Dermis blood vessel endothelial cell (primary cell): ENCODE results near the gene SV2C. TPM values are rescaled to one million over a fixed set of nuclear protein-coding genes. Genes with fewer than 3 reads are reported as not detected.

Experiments used
- DNase-seq: peaks from one replicate; pipeline ENCODE4 v3.0.0; 2010
- total RNA-seq: library from RNA; depleted of rRNA; stranded (reverse); fragments of >200 nt; gene quantifications from 2 replicates; pipeline ENCODE4 v1.2.3, GENCODE V29; 2014

SV2C gene
- total RNA-seq, 1 donor from 2014 or later: not detected

DNA sequence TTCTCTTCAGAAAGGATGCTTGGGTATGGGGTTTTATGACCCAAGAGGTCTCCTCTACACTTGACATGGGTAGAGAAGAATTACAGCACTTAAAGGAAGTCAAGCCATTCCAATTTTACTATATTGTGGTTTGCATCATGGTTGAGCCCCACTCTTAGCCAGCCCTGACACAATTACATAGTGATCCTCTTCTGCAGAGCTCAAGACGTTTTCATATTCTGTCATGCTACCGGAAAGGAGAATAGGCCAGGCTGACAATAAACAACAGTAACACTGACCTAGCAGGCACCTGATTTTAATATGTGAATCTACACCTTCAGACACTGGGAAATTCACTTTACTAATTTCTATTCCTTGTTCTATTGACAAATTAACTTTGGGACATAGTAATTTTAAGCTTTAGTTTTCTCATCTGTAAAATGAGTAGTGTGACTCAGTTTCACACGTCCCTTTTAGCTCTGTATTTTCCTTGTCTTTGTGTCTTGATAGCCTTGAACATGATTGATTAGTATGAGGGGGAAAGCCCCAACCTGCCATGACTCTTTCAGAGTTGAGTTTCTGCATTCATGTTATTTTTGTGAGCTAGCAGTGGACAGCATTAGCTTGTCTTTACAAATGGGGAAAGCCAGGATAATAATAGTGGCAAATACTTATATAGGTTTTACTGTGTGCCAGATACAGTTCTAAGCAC, 83.8 kb downstream of the SV2C start:
- DNase-seq: no peak

GRCh38 chr5:76169146-76169905, 86.1 kb downstream of the SV2C start:
- DNase-seq: no peak

DNA sequence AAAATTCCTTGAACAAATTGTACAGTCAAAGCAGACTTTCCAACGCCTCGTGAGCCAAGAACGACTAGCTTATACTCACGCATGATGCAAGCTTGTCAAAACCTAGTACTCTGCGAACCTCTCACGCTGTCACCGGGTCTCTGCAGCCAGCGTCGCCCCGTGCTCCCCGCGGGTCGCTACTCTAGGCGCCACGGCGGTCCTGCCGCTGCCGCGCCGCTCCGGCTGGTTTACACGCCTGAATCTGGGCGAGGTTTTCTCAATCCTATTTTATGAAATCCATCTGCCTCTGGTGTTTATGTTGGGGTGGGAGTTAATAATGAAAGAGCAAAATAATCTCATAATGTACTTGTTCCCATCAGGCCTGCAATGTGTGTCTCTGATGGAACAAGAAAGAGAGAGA, 90.9 kb downstream of the SV2C start:
- DNase-seq: no peak

DNA sequence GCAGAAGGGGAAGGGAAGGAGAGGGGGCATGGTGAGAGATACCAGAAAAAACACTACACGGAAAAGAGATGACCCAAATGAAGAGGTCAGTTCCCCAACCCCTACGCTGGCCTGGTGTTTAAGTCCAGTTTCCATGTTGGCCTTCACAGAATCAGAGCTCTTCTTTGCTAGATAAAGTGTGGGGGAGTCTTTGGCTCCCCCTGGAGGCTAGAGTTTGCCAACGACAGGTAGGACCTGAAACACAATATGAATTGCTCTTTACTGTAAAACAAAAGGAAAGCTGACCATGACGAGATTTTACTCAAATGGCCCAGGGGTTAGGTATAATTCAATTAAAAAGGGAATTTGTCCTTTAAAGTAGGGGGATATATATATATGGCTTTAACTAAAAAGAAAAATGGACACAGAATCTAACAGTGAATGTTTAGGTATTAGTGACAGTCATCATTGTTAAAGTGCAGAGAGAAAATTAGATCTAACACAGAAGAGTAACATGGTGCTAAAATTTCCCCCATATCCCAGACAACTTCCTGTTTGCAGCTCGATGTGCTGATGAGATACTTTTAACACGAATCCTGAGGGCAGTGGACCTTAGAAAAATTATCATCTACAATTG, 92.0 kb downstream of the SV2C start:
- DNase-seq: peak; percentile 80

DNA sequence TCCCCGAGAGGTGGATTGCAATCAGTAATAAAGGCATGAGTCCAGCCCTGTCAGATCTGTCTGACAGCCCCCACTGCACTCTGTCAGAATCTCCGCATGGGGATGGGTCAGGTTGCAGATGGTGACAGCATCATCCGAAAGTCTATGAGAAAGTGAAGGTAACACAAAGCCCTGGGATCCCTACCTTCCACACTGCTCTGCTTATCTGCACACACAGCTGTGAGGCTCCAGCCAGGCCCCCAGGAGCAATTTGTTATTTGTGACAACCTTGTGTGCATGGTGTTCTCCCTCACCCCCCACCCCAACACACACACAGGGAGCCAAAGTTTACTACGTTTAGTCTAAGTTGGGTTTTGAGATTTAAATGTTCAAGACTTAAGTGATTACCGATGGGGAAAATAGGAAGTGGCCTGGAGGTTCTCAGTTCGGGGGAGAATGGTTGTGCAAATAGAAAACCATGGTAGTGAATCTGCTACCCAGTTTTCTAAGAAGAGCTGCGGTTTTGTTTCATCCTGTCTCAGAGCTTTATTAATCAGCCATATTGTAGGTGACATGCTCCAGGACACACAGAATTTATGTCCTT, 92.7 kb downstream of the SV2C start:
- DNase-seq: no peak

GRCh38 chr5:76177978-76178377, 94.8 kb downstream of the SV2C start:
- DNase-seq: no peak

- no peak for DNase-seq
Measured at GRCh38 chr5:76178913-76179312, 95.7 kb downstream of the SV2C start.

- no peak for DNase-seq
Measured at GRCh38 chr5:76180814-76181805, 97.9 kb downstream of the SV2C start.

DNA sequence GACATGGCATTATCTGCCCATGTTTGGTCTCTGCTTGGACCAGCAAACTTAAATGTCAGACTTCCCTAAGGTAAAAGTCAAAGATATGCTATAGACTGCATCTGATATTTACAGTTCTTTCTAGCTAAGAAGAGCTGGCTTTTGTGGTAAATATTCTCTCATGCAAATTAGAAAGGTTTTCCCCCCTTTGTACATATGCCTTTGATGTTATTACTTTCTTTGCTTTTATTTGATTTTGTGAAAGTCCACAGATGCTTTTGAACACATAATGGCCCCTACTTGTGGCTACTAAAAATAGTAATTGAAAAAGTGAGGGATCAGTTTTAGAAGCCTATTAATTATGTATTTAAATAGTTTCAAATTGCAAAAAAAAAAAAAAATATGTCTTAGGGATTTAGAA, 104.2 kb downstream of the SV2C start:
- DNase-seq: no peak

DNA sequence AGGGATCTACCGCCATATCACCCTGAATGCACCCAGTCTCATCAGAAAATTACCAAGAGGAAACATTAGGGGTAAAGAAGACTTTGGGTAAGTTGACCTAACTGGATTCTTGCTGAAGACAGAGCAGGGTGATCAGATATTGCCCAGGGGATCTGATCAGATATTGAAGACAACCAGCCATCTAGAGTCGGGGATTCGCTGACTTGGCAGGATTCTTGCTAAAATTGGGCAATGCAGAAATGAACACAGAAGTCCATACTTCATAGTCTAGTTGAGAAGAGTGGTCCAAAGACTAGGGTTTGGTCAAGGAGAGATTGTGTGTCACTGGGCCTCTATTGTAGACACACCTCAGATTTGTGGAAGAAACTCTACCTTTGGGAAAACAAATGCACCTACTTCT, 107.2 kb downstream of the SV2C start:
- no peak for DNase-seq

DNA sequence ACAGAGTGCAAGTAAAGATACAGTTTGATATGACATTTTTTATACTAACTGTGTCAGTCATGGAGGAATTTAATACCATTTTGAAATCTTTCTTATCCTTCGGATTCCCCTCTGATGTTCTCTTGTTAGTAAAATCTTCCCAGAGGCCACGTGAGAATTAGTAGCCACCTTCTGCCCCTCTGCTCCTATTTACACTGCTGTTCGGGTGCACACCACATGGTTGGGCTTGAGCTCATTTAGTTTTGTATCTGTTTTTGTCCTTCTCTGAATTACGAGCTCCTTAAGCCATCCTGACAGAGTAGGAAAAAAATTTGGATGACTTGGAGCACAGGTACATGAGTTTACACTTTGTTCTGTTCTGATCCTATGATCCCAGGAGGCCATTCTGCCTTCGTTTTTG, 109.7 kb downstream of the SV2C start:
- no peak for DNase-seq

DNA sequence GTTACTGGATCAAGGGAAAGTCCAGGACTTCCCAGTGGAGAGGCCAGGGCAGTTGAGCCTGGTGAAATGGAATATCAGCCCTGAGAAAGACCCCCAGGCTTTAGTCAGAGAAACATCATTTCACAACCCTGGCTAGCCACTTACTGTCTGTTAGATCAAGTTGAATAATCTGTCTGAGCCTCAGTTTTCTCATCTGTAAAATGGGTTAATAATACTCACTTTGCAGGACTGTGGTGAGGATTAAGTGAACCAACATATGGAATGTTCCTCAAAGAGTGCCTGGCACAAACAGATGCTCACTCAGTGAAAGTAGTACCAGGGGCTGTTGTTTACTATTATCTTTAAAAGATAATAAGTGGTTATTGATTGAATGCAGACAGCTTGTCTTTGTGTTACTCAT, 110.5 kb downstream of the SV2C start:
- DNase-seq: no peak

DNA sequence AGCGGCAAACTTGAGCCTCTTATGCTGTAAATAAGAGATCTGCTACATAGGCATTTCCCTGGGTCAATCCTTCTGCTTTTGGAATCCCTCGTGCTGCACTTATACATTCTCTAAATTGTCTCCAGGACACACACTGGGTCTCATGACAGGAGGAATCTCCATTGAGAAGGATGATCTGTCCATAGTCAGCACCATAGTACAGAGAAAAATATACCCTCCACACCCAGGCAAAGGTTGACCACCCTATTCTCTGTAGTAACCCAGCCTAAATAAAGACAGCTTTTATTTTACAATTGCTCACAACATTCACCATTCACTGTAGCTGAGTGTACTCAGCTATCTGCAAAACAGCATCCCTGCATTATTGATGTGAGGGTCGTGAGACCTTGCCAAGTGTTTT, 111.2 kb downstream of the SV2C start:
- DNase-seq: no peak

- no peak for DNase-seq
Measured at GRCh38 chr5:76196457-76196856, 113.3 kb downstream of the SV2C start.

DNA sequence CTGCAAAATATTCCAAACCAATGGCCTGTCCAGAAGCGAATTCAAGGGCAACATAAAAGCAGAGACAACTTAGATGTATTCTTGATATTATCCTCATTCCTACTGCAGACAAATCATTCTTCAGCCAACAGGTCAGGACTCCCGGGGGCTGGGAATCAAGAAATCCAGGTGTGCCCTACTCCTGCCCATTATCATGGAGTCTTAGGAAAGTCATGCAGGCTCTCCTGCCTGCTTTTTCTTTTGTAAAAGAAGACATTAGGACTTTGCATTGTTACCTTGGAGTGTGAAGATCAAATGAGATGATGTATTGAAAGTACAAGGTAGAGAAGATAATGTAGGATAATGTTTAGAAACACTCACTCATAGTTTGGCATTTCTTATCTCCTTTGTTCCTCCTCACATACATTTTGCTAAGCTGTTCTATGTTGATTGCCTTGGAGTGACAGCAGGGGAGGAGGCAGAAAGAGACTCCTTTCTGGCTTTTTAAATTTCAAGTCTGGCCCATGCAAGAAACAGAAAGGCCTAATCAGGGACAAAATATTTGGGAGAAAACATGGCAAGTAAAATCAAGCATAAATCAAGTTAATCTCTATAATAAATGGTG, 113.8 kb downstream of the SV2C start:
- no peak for DNase-seq

DNA sequence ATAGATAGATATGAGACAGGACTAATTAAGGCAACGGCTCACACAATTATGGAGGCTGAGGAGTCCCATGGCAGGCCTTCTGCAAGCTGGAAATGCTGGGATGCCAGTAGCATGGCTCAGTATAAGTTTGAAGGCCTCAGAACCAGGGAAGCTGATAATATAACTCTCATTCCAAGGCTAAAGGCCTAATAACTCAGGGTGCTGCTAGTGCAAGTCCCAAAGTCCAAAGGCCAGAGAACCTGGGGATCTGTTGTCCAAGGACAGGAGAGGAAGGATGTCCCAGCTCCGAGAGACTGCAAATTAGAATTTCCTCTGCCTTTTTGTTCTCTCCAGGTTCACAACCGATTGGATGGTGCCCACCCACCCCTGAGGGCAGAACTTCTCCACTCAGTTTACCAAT, 114.5 kb downstream of the SV2C start:
- DNase-seq: no peak

DNA sequence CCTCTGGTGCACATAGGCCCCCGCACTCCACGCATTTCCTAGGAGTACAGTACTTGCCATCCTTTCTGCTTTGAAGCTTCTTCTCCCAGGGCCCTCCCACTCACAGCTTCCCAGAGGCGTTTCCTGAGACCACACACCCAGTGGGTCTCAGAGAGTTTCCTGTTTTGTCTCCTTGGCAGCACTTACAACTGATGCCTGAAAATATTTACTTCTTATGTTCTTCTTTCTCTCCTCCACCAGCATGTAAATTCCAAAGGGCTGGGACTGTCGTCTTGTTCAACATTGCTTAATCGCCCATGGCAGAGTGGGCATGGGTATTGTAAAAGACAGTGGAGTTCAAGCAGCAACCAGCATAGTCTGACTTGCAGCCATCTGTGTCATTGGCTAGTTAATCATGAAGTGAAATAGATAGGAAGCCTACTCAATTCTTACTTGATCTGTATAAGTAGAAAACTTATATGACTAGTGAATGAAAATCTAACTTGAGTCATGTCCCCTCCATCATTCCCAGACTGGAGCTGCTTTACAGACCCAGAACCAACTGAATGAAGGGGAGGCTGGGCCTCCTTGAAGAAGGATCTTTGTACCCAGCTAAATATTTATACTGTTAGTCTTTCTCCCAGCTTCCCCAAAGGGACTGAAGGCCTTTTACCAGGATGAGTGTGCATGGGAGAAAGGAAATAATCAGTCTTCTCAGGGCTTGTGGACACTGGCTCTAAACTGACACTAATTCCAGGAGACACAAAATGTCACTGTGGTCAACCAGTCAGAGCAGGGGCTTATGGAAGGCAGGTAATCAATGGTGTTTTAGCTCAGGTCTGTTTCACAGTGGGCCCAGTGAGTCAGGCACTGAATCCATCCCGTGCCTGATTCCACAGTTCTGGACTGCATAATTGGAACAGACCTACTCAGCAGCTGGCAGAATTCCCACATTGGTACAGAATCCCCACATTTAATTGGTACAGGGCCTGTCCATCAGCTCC, 116.4 kb downstream of the SV2C start:
- no peak for DNase-seq

GRCh38 chr5:76202182-76202581, 119.0 kb downstream of the SV2C start:
- no peak for DNase-seq

DNA sequence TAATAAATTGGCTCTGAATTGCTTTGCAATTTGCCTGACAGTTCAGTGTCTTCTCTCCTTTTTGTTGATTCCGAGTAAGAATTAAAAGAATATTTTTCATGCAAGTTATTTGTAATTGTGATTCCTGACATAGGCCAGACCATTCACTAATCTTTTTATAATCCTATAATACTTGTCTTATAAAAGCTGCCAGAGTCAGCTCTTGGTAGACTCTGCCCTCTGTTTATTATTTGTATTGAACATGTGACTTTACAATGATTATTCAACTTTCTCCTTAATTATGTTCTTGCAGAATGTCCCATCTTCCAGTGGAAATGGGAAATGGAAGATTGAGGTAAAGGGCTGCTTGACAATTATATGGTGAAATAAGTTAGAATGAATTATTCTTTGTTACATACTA, 121.0 kb downstream of the SV2C start:
- no peak for DNase-seq

DNA sequence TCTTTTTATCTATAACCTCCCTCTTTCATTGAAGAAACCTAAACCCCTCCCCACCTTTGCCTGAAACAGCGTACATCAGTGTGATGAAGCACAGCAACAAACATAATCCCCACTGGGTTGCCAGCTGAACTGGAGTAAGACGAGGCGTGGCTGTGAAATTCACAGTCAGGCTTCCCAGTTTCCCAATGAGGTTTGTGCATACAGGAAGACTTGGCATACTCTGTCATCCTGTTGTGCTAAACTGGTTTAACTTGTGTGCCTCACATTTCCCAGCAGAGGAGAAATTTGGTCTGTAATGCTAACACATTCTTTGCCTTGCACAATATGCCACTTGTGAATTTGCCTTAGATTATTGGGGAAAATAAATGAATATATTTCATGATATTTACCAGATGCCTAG, 121.5 kb downstream of the SV2C start:
- DNase-seq: no peak

DNA sequence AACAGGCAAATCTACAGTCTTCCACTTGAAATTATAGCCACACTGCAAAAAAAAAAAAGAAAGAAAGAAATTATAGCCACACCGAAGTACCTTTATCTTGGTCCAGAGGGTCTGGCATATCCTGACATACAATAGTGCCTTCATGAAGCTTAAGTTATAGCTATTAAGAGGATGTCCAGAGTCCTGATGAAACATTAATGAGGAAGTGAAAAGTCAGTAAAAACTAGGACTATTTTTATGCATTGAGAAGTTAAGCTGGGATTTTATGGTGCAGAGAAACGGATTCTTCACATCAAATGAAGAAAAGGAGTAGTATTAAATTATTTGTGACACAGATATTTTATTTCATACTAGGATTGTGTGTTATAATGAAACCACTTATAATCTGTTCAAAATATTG, 123.9 kb downstream of the SV2C start:
- no peak for DNase-seq
